ENCODE measurements around the gene IQUB. TPM values are rescaled to one million over a fixed set of nuclear protein-coding genes. Genes with fewer than 3 reads are reported as not detected.

The IQUB gene
- polyA plus RNA-seq, 1 experiment, result 0.02 TPM

DNA sequence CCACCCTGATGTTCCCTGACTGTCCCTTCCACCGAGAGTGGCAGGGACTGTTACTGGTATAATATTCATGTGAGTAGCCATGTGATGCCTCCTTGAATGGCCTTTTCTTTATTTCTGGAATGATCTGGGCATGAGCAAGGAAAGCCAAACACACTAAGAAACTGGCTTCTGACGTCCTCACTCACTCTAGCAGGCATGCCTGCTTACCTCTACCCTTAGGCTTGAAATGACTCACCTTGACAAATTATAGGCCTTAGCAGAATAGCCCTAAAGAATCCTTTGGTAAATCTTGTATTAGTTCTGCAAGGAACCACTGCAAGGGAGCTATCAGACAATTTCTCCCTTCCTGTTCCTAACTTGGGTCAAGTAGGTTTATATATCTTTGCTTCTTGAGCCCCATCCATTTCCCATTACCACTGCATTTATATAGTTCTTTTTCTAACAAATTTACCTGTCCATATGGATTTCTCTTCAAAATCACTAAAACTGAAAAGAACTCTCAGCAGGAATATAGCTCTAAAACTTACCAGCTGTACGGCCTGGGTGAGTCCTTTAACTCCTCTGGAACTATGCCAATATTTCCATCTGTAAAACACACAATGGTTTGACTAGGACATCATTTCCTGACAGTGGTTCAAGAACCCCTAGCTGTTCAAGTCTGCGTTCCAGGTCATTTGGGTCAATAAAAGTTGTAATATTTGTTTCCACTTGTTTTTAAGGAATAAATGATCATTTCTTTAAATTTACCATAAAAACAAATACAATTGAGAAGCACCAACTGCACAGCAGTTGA, 36.2 kb upstream of the IQUB start:
- CTCF ChIA-PET, result interaction anchor here (1.7 kb wide), 1 partner anchor 10 kb away, joined by 3 read pairs; no protein-coding TSS in a partner anchor
- no peak overlapping the region for H3K4me3 ChIP-seq (ENCODE audit: low read depth, low read length)
- TF ChIP-seq, protein P1, sequence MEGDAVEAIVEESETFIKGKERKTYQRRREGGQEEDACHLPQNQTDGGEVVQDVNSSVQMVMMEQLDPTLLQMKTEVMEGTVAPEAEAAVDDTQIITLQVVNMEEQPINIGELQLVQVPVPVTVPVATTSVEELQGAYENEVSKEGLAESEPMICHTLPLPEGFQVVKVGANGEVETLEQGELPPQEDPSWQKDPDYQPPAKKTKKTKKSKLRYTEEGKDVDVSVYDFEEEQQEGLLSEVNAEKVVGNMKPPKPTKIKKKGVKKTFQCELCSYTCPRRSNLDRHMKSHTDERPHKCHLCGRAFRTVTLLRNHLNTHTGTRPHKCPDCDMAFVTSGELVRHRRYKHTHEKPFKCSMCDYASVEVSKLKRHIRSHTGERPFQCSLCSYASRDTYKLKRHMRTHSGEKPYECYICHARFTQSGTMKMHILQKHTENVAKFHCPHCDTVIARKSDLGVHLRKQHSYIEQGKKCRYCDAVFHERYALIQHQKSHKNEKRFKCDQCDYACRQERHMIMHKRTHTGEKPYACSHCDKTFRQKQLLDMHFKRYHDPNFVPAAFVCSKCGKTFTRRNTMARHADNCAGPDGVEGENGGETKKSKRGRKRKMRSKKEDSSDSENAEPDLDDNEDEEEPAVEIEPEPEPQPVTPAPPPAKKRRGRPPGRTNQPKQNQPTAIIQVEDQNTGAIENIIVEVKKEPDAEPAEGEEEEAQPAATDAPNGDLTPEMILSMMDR (IDR thresholded peaks at IDR 0.05; ENCODE audit: insufficient read depth, low read depth, low read length), result no peak
- POLR2A ChIA-PET, result no interaction called here
- H3K36me3 ChIP-seq (ENCODE audit: control insufficient read depth, insufficient read depth, low read length), result no peaks in the 10 kb centered on the region
- no peaks in the 10 kb centered on the region for H3K27me3 ChIP-seq (ENCODE audit: control insufficient read depth, insufficient read depth, low read length)
- no peak for DNase-seq (ENCODE audit: low read depth)

DNA sequence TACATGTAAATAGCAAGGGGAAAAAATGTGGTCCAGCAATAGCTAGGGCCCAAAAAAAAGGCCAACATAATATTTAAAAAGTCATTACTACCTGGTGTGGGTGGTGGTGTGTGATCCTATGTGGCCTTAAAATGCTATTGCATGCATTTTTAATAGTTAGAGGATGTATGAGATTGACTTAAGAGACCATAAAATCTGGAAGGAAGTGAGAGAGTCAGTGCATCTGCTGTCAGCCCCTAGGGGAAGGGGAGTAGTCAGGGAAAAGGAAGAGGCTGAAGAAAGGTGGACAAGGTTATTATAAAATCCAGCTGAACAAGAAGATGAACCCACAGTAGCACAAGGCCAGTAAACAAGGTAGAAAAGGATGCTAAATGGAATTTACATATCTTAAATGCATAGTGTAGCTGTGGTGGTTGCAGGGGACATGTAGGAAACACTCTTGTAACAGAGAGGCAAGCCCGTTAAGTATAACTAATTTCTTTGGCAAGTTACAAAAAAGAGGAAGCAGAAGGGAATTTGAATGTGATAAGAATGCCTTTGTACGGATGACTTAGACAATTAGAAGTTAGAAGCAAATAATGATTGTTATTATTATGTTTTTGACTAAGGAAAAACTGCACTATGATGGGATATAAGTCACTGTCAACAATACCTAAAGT, 35.1 kb upstream of the IQUB start:
- ChIA-PET CTCF (interaction anchor here (0.9 to 1.7 kb wide), 2 partner anchors 11 to 76 kb away, joined by 3 read pairs; no protein-coding TSS in a partner anchor), POLR2A (interaction anchor here (0.6 kb wide), 1 partner anchor 11 kb away, joined by 3 read pairs; no protein-coding TSS in a partner anchor)
- H3K4me3 ChIP-seq (ENCODE audit: low read depth, low read length), result no peak overlapping the region
- no peaks in the 10 kb centered on the region for H3K36me3 ChIP-seq (ENCODE audit: control insufficient read depth, insufficient read depth, low read length)
- no peaks in the 10 kb centered on the region for H3K27me3 ChIP-seq (ENCODE audit: control insufficient read depth, insufficient read depth, low read length)
- no peak for DNase-seq (ENCODE audit: low read depth)
- TF ChIP-seq, protein P1 (IDR thresholded peaks at IDR 0.05; ENCODE audit: insufficient read depth, low read depth, low read length), result no peak

DNA sequence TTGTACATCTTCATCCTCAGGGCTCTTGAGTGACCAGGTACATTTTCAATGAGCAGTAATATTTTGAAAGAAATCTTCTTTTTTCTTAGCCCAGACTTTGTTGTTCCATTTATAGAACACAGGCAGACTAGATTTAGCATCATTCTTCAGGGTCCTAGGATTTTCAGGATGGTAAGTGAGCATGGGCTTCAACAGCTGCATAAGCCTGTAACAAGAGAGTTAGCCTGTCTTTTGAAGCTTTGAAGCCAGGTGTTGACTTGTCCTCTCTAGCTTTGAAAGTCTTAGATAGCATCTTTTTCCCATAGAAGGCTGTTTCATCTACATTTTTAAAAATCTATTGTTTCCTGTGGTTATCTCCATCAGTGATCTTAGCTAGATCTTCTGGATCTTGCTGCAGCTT, 27.7 kb upstream of the IQUB start:
- H3K27me3 ChIP-seq (ENCODE audit: control insufficient read depth, insufficient read depth, low read length), result no peaks in the 10 kb centered on the region
- ChIA-PET CTCF (interaction anchor here (1.2 to 1.3 kb wide), 2 partner anchors 19 to 120 kb away, joined by 3 read pairs; no protein-coding TSS in a partner anchor), POLR2A (no interaction called here)
- no peak for DNase-seq (ENCODE audit: low read depth)
- H3K36me3 ChIP-seq (ENCODE audit: control insufficient read depth, insufficient read depth, low read length), result no peaks in the 10 kb centered on the region
- TF ChIP-seq, protein P1 (IDR thresholded peaks at IDR 0.05; ENCODE audit: insufficient read depth, low read depth, low read length), result no peak
- no peak overlapping the region for H3K4me3 ChIP-seq (ENCODE audit: low read depth, low read length)

DNA sequence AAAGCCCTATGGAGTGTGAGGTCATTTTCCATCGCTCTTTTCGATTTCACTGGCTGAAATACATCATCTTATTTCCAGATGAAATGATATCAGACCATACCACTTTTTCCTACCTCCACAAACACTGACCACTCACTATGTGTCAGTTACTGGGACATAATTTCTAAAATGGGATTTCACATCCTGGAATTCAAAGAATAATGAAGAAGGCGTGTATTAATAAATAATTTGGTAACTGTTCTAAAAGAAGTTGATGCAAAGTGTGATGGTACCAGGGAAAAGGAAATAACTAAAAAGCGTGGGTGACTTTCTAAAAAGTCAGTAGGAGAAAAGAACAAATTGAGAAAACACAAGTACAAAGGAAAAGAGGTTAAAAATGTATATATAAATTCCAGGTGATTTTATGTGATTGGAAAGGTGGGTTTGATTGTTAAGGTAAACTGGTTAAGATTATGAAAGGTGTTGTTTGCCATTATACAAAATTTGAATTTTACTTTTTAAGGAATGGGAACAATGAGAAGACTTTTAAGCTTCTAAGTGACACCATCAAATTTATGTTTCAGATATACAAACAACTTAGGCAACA, 24.0 kb upstream of the IQUB start:
- no peak for DNase-seq (ENCODE audit: low read depth)
- ChIA-PET CTCF (interaction anchor here (0.9 to 1.5 kb wide), 2 partner anchors 64 to 66 kb away, joined by 3 to 5 read pairs; no protein-coding TSS in a partner anchor), POLR2A (interaction anchor here (0.5 to 1.4 kb wide), 3 partner anchors 11 to 24 kb away, joined by 3 to 6 read pairs (median 3); partner anchors contain the start of gene IQUB)
- Histone ChIP-seq H3K27me3 (ENCODE audit: control insufficient read depth, insufficient read depth, low read length) (no peaks in the 10 kb centered on the region), H3K36me3 (ENCODE audit: control insufficient read depth, insufficient read depth, low read length) (no peaks in the 10 kb centered on the region), H3K4me3 (ENCODE audit: low read depth, low read length) (peak overlapping the region; percentile 64)
- TF ChIP-seq, protein P1 (IDR thresholded peaks at IDR 0.05; ENCODE audit: insufficient read depth, low read depth, low read length), result no peak

Data from BJ (cell line).